Activated CD8-positive, alpha-beta T cell treated with anti-CD3 and anti-CD28 coated beads for 36 hours (primary cell): ENCODE measurements around the gene TCF12. TPM values are rescaled to one million over a fixed set of nuclear protein-coding genes. Genes with fewer than 3 reads are reported as not detected.

Source experiments
- ATAC-seq: fragments of 200-7000 bp; cut with Tn5 transposase; one replicate; pipeline ENCODE4 v1.10.0; 2021; ENCODE audit warnings: mild to moderate bottlenecking, moderate library complexity
- CTCF ChIA-PET: fragments of 350-600 bp; sonication (Branson Sonifier 250); formaldehyde crosslinking; loops from one replicate; lab custom pipeline; 2021; ENCODE audit warnings: antibody characterized with exemption; lab: Charles Lee
- POLR2A ChIA-PET: fragments of 350-600 bp; sonication (Branson Sonifier 250); formaldehyde crosslinking; loops from one replicate; lab custom pipeline; 2021; ENCODE audit warnings: antibody characterized with exemption; lab: Charles Lee
- DNase-seq: peaks from one replicate; pipeline ENCODE4 v3.0.0-alpha.2; 2020
- H3K27ac Mint-ChIP-seq: one replicate; pipeline ENCODE4 v1.8.0; 2021; ENCODE audit warnings: mild to moderate bottlenecking, mixed read lengths
- H3K27me3 Mint-ChIP-seq: one replicate; pipeline ENCODE4 v1.8.0; 2021; ENCODE audit warnings: mixed read lengths
- H3K36me3 Mint-ChIP-seq: one replicate; pipeline ENCODE4 v1.8.0; 2021; ENCODE audit warnings: low read depth, mixed read lengths
- H3K4me1 Mint-ChIP-seq: one replicate; pipeline ENCODE4 v1.8.0; 2021; ENCODE audit warnings: low read depth, mixed read lengths
- H3K4me3 Mint-ChIP-seq: one replicate; pipeline ENCODE4 v1.8.0; 2021; ENCODE audit warnings: mild to moderate bottlenecking, moderate library complexity, mixed read lengths
- H3K9me3 Mint-ChIP-seq: one replicate; pipeline ENCODE4 v1.8.0; 2021; ENCODE audit warnings: mixed read lengths
- intact Hi-C: fragments of 100-400 bp; cut with micrococcal nuclease; formaldehyde crosslinking; loops from one replicate; pipeline ENCODE4 v1.10.0; 2022
- total RNA-seq, 2 experiments: library from RNA; stranded (reverse); gene quantifications; one replicate each; pipeline ENCODE4 v1.2.3, GENCODE V29; 2021
- TF ChIP-seq, protein P1 (sequence below): fragments of 200-600 bp; IDR thresholded peaks from one replicate; pipeline ENCODE4 v1.8.0; 2022; ENCODE audit warnings: antibody characterized with exemption, mild to moderate bottlenecking

Gene TCF12
- total RNA-seq, 2 experiments from 2014 or later: 60.5 to 67.4 TPM

- no peaks in the 10 kb centered on the region for H3K36me3 Mint-ChIP-seq
- no peaks in the 10 kb centered on the region for H3K9me3 Mint-ChIP-seq
- DNase-seq (no peak), ATAC-seq (no peak)
- H3K27ac Mint-ChIP-seq: no peak overlapping the region
- no peak overlapping the region for H3K4me3 Mint-ChIP-seq
- POLR2A ChIA-PET: no interaction called here
- no peaks in the 10 kb centered on the region for H3K4me1 Mint-ChIP-seq
- H3K27me3 Mint-ChIP-seq: peaks cover 2% of the 10 kb centered on the region
- TF ChIP-seq, protein P1, sequence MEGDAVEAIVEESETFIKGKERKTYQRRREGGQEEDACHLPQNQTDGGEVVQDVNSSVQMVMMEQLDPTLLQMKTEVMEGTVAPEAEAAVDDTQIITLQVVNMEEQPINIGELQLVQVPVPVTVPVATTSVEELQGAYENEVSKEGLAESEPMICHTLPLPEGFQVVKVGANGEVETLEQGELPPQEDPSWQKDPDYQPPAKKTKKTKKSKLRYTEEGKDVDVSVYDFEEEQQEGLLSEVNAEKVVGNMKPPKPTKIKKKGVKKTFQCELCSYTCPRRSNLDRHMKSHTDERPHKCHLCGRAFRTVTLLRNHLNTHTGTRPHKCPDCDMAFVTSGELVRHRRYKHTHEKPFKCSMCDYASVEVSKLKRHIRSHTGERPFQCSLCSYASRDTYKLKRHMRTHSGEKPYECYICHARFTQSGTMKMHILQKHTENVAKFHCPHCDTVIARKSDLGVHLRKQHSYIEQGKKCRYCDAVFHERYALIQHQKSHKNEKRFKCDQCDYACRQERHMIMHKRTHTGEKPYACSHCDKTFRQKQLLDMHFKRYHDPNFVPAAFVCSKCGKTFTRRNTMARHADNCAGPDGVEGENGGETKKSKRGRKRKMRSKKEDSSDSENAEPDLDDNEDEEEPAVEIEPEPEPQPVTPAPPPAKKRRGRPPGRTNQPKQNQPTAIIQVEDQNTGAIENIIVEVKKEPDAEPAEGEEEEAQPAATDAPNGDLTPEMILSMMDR: no peak
- CTCF ChIA-PET: interaction anchor here (1.4 kb wide), 1 partner anchor 193 kb away, joined by 3 read pairs; no protein-coding TSS in a partner anchor
- intact Hi-C loops: no loop called here
These were observed 415.8 kb downstream of the TCF12 start for GRCh38 chr15:57334257-57334656.

- TF ChIP-seq, protein P1: no peak
- Mint-ChIP-seq H3K36me3 (no peaks in the 10 kb centered on the region), H3K9me3 (no peaks in the 10 kb centered on the region), H3K27ac (no peak overlapping the region), H3K27me3 (peaks cover 4% of the 10 kb centered on the region), H3K4me1 (no peaks in the 10 kb centered on the region), H3K4me3 (no peak overlapping the region)
- no peak for ATAC-seq
- DNase-seq: no peak
- intact Hi-C loops: no loop called here
- CTCF ChIA-PET: no interaction called here
- POLR2A ChIA-PET: no interaction called here
These were observed 416.9 kb downstream of the TCF12 start for GRCh38 chr15:57335293-57335715.

DNA sequence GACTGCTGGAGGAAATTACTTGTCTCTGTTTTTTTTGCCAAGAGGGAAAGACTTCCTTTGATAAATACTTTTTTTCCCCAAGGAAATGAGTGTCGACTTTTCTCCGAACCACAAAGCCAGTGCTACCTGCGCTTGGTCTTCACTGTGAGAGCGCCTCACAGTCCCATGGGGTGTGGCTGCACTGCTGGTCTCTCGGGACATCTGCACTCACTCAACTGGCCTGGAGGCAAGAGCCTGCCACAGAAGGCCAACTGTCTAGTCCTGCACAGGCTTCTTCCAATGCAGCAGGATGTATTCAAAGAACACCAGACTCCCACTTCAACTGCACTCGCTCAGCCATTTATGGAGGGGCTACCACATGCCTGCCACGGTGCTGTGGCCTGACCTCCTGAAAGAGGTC, 417.3 kb downstream of the TCF12 start:
- TF ChIP-seq, protein P1: no peak
- Mint-ChIP-seq H3K27me3 (peaks cover 5% of the 10 kb centered on the region), H3K9me3 (no peaks in the 10 kb centered on the region), H3K4me3 (no peak overlapping the region), H3K36me3 (no peaks in the 10 kb centered on the region), H3K4me1 (no peaks in the 10 kb centered on the region), H3K27ac (no peak overlapping the region)
- intact Hi-C loops: no loop called here
- CTCF ChIA-PET: no interaction called here
- POLR2A ChIA-PET: no interaction called here
- no peak for ATAC-seq
- no peak for DNase-seq

DNA sequence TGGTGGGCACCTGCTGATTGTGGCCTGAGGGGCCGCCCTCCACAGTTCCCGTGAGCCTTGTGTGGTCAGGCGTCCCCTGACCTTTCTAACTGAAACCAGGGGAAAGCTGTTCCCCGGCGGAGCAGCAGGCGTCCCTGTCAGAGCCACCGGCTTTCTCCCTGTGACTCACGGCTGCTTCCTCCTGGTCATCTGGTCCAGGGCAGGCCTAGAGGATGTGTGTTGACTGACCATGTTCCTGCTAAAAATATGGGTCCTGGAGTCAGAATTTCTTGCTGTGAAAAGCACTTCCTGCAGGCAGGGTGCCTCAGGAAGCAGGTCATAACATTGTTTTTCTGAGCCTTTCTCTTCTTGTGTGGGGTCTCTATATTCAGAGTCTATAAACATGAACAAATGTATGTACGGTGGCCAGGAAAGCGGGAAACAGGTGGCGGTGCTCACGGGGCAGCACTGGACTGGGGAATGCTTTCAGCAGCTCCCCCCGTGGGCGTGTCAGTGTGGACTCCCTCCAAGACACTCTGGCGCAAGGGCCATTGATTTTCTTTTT, 419.5 kb downstream of the TCF12 start:
- POLR2A ChIA-PET: no interaction called here
- TF ChIP-seq, protein P1: no peak
- H3K27ac Mint-ChIP-seq: no peak overlapping the region
- no peak for DNase-seq
- no peaks in the 10 kb centered on the region for H3K36me3 Mint-ChIP-seq
- H3K9me3 Mint-ChIP-seq: no peaks in the 10 kb centered on the region
- intact Hi-C loops: no loop called here
- CTCF ChIA-PET: interaction anchor here (9.0 kb wide), 1 partner anchor 190 kb away, joined by 122 read pairs; no protein-coding TSS in a partner anchor
- no peak for ATAC-seq
- no peak overlapping the region for H3K4me3 Mint-ChIP-seq
- no peaks in the 10 kb centered on the region for H3K4me1 Mint-ChIP-seq
- H3K27me3 Mint-ChIP-seq: peaks cover 5% of the 10 kb centered on the region

- POLR2A ChIA-PET: no interaction called here
These were observed 420.9 kb downstream of the TCF12 start for GRCh38 chr15:57339321-57339720.

More at GRCh38 chr15:57339321-57339720, 420.9 kb downstream of the TCF12 start:
- ATAC-seq: no peak
- no peaks in the 10 kb centered on the region for H3K9me3 Mint-ChIP-seq
- TF ChIP-seq, protein P1: no peak
- H3K27me3 Mint-ChIP-seq: peaks cover 5% of the 10 kb centered on the region
- CTCF ChIA-PET: interaction anchor here (1.2 to 9.0 kb wide), 5 partner anchors 21 to 189 kb away, joined by 3 to 122 read pairs (median 9); no protein-coding TSS in a partner anchor
- intact Hi-C loops: no loop called here
- no peak overlapping the region for H3K27ac Mint-ChIP-seq
- H3K4me3 Mint-ChIP-seq: no peak overlapping the region
- no peaks in the 10 kb centered on the region for H3K4me1 Mint-ChIP-seq
- H3K36me3 Mint-ChIP-seq: no peaks in the 10 kb centered on the region
- no peak for DNase-seq

Other genes with a start within 250 kb of the TCF12 start
- gene ZNF280D, start 185.1 kb upstream of the TCF12 start, total RNA-seq: 10 to 100 TPM; 16.2 to 17.0 TPM